ENCODE data around the gene PIK3R3. TPM values are rescaled to one million over a fixed set of nuclear protein-coding genes. Genes with fewer than 3 reads are reported as not detected.

The PIK3R3 gene
- polyA plus RNA-seq, 1 donor (not counting 4 experiments of a cell fraction or from before 2014, with no cell fraction given) = 11.9 TPM

DNA sequence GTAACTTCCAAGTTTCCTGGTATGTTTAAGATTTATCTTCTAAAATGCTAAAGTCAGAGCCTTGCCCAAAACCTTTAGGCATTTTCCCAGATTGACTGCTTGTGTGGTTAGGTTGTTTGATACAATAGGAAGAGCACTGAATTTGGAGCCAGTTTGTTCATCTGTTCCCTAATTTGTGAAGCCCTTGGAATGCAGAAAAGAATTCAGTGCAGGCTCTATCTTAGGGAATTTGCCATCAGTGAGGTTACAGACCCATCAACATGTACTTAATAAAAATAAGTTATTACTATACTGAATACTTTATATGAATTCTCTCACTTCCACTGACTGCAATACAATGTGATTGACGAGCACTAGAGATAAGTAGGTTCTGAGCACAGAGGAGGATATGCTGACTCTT lies 120.2 kb downstream of the PIK3R3 start:
- H3K9me1 ChIP-seq (ENCODE audit: control insufficient read depth, extremely low read depth, insufficient read depth, low read length) = no peaks in the 10 kb centered on the region
- H3K27me3 ChIP-seq (ENCODE audit: control insufficient read depth, extremely low read depth, insufficient read depth, low read length) = no peaks in the 10 kb centered on the region
- no peak for DNase-seq (ENCODE audit: low read depth, low spot score)
- no peak overlapping the region for H3K4me2 ChIP-seq (ENCODE audit: control insufficient read depth, extremely low read depth, insufficient read depth, low read depth, low read length)
- dilution Hi-C loops (cut with MboI; ENCODE audit: extremely low pct_ligation_motif_present, low sequenced_read_pairs) = no loop called here
- H2AFZ ChIP-seq (ENCODE audit: control insufficient read depth, low read length) = no peak overlapping the region
- no peaks in the 10 kb centered on the region for H3K9me3 ChIP-seq (ENCODE audit: control insufficient read depth, low read depth, low read length)
- H4K20me1 ChIP-seq (ENCODE audit: control insufficient read depth, extremely low read depth, insufficient read depth, low read length) = no peaks in the 10 kb centered on the region
- no peak overlapping the region for H3K4me3 ChIP-seq (ENCODE audit: control insufficient read depth in 2 of 3, extremely low read depth in 1 of 3, insufficient read depth in 2 of 3, low read depth in 1 of 3, low read length in 3 of 3)
- FAIRE-seq = no peak
- no peak for TF ChIP-seq EZH2 (IDR thresholded peaks at IDR 0.05; ENCODE audit: low read length)
- TF ChIP-seq, protein P1, sequence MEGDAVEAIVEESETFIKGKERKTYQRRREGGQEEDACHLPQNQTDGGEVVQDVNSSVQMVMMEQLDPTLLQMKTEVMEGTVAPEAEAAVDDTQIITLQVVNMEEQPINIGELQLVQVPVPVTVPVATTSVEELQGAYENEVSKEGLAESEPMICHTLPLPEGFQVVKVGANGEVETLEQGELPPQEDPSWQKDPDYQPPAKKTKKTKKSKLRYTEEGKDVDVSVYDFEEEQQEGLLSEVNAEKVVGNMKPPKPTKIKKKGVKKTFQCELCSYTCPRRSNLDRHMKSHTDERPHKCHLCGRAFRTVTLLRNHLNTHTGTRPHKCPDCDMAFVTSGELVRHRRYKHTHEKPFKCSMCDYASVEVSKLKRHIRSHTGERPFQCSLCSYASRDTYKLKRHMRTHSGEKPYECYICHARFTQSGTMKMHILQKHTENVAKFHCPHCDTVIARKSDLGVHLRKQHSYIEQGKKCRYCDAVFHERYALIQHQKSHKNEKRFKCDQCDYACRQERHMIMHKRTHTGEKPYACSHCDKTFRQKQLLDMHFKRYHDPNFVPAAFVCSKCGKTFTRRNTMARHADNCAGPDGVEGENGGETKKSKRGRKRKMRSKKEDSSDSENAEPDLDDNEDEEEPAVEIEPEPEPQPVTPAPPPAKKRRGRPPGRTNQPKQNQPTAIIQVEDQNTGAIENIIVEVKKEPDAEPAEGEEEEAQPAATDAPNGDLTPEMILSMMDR (optimal IDR thresholded peaks at IDR 0.05 in 1 of 3, IDR thresholded peaks at IDR 0.05 in 1 of 3, conservative IDR thresholded peaks at IDR 0.05 in 1 of 3; ENCODE audit: extremely low read depth in 1 of 3, insufficient read depth in 2 of 3, low read length in 3 of 3) = no peak
- H3K79me2 ChIP-seq (ENCODE audit: control insufficient read depth, insufficient read depth, low read length) = no peaks in the 10 kb centered on the region
- H3K27ac ChIP-seq (ENCODE audit: control insufficient read depth, insufficient read depth, low read length) = no peak overlapping the region
- H3K9ac ChIP-seq (ENCODE audit: control insufficient read depth, extremely low read depth, insufficient read depth, low read length) = no peak overlapping the region
- H3K36me3 ChIP-seq (ENCODE audit: control insufficient read depth in 2 of 2, extremely low read depth in 1 of 2, insufficient read depth in 2 of 2, low read length in 2 of 2) = peaks cover 8 to 14% of the 10 kb centered on the region in 2 experiments
- H3K4me1 ChIP-seq (ENCODE audit: control insufficient read depth, extremely low read depth, insufficient read depth, low read length) = peaks cover 12% of the 10 kb centered on the region

DNA sequence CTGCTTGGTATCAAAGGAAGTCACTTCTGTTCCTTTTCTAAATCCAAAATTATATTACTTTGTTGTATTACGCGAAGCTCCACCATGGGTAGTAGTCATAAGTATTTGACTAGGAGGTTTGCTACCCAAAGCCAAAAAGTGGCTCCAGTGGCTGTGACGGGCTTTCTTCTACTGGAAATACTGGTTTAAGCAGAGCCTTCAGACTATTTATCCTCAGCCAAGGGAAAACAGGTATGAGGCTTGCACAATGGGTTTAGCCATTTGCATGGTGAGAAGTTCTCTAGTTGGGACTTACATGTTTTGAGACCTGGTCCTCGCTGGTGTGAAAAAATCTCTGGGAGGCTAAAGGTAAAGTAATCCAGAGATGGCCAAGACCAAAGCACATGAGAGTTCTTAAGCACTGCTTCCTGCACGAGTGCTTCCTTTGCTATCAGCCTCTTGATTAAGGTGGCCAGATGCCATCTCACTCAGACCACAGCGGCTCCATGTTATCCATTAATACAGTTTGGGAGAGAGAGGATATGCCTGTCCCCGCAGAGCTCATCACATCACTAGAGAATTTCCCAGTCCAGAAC lies 121.2 kb downstream of the PIK3R3 start:
- H3K36me3 ChIP-seq (ENCODE audit: control insufficient read depth in 2 of 2, extremely low read depth in 1 of 2, insufficient read depth in 2 of 2, low read length in 2 of 2) = peaks cover 8 to 14% of the 10 kb centered on the region in 2 experiments

More for the DNA sequence above, 121.2 kb downstream of the PIK3R3 start:
- H3K27me3 ChIP-seq (ENCODE audit: control insufficient read depth, extremely low read depth, insufficient read depth, low read length) = no peaks in the 10 kb centered on the region
- no peak for TF ChIP-seq EZH2 (IDR thresholded peaks at IDR 0.05; ENCODE audit: low read length)
- TF ChIP-seq, protein P1 (optimal IDR thresholded peaks at IDR 0.05 in 1 of 3, IDR thresholded peaks at IDR 0.05 in 1 of 3, conservative IDR thresholded peaks at IDR 0.05 in 1 of 3; ENCODE audit: extremely low read depth in 1 of 3, insufficient read depth in 2 of 3, low read length in 3 of 3) = no peak
- H3K9me3 ChIP-seq (ENCODE audit: control insufficient read depth, low read depth, low read length) = no peaks in the 10 kb centered on the region
- H3K4me1 ChIP-seq (ENCODE audit: control insufficient read depth, extremely low read depth, insufficient read depth, low read length) = peaks cover 12% of the 10 kb centered on the region
- FAIRE-seq (no peak), DNase-seq (ENCODE audit: low read depth, low spot score) (no peak)
- dilution Hi-C loops (cut with MboI; ENCODE audit: extremely low pct_ligation_motif_present, low sequenced_read_pairs) = no loop called here
- H3K9ac ChIP-seq (ENCODE audit: control insufficient read depth, extremely low read depth, insufficient read depth, low read length) = no peak overlapping the region
- no peaks in the 10 kb centered on the region for H3K9me1 ChIP-seq (ENCODE audit: control insufficient read depth, extremely low read depth, insufficient read depth, low read length)
- no peak overlapping the region for H3K4me3 ChIP-seq (ENCODE audit: control insufficient read depth in 2 of 3, extremely low read depth in 1 of 3, insufficient read depth in 2 of 3, low read depth in 1 of 3, low read length in 3 of 3)
- no peak overlapping the region for H2AFZ ChIP-seq (ENCODE audit: control insufficient read depth, low read length)
- H3K4me2 ChIP-seq (ENCODE audit: control insufficient read depth, extremely low read depth, insufficient read depth, low read depth, low read length) = no peak overlapping the region
- no peaks in the 10 kb centered on the region for H3K79me2 ChIP-seq (ENCODE audit: control insufficient read depth, insufficient read depth, low read length)
- H4K20me1 ChIP-seq (ENCODE audit: control insufficient read depth, extremely low read depth, insufficient read depth, low read length) = no peaks in the 10 kb centered on the region
- no peak overlapping the region for H3K27ac ChIP-seq (ENCODE audit: control insufficient read depth, insufficient read depth, low read length)

Measured in keratinocyte (primary cell).